Ascending aorta (tissue), 2 donors: ENCODE measurements around the gene PASK. TPM values are rescaled to one million over a fixed set of nuclear protein-coding genes. Genes with fewer than 3 reads are reported as not detected.
"Not testable (repeated sequence)": the region's sequence is repeated elsewhere in the genome, so short reads cannot be mapped to it uniquely, and the experiment has no call there.

ENCODE experiments used
- DNase-seq, 2 donors: peaks; one replicate each; pipeline ENCODE4 v3.0.0-alpha.2; 2019; ENCODE audit warnings: low spot score in 2 of 2
- H3K27ac ChIP-seq, 2 donors: fragments of 200-600 bp; sonication (generic); one replicate each; pipeline ENCODE4 v1.5.1; 2016 to 2017; ENCODE audit warnings: mild to moderate bottlenecking in 1 of 2
- H3K27me3 ChIP-seq: fragments of 200-600 bp; sonication (generic); one replicate; pipeline ENCODE4 v1.5.1; 2017
- H3K36me3 ChIP-seq, 2 donors: fragments of 200-600 bp; sonication (generic); one replicate each; pipeline ENCODE4 v1.5.1; 2016
- H3K4me1 ChIP-seq, 2 donors: fragments of 200-600 bp; sonication (generic); one replicate each; pipeline ENCODE4 v1.5.1; 2016 to 2017; ENCODE audit warnings: mild to moderate bottlenecking in 1 of 2
- H3K4me3 ChIP-seq, 2 donors: fragments of 200-600 bp; sonication (generic); one replicate each; pipeline ENCODE4 v1.5.1; 2016 to 2017; ENCODE audit warnings: mild to moderate bottlenecking in 1 of 2
- H3K9me3 ChIP-seq, 2 donors: fragments of 200-600 bp; sonication (generic); one replicate each; pipeline ENCODE4 v1.5.1; 2016
- intact Hi-C: fragments of 100-400 bp; cut with DNase I; formaldehyde crosslinking; loops from one replicate; pipeline ENCODE4 v1.15.1; 2023
- total RNA-seq: library from RNA; depleted of rRNA; stranded (reverse); fragments of >200 nt; gene quantifications from one replicate; pipeline ENCODE4 v1.1.0, GENCODE V29; 2016
- TF ChIP-seq, protein P1 (sequence below), 3 experiments: fragments of 200-600 bp in 2 of 3; fragments of 450-650 bp in 1 of 3; sonication (generic) in 2 of 3; IDR thresholded peaks; one replicate each; pipeline ENCODE4 v1.5.1; 2016 to 2019; ENCODE audit warnings: antibody characterized with exemption in 3 of 3, mild to moderate bottlenecking in 1 of 3, moderate library complexity in 1 of 3

PASK gene
- total RNA-seq, 1 donor from 2014 or later: not detected

DNA sequence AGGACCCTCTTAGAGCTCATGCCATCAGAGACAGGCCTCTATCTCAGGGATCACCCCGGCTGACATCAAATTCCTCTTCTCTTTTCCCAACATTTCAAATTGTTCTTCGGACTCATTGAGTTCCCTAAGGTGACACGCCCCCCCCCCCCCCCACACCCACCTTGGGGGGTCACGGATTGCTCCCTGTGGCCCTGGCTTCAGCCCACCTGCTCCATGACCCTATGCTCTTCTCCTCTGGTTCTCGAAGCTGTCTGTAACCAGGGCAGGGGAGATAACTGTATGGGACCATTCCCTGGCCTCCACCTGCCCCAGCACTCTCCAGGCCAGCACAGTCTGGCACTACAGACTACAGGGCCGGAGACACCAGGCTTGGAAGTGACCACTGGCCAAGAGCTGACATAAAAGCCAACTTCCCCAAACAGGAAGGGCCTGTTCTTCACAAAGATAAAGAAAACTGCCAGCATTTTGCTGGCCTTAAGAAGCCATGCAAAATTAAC is 54.3 kb downstream of the PASK start:
- peaks cover 68 to 89% of the 10 kb centered on the region in 2 donors for H3K36me3 ChIP-seq
- H3K4me3 ChIP-seq: no peak overlapping the region
- no peaks in the 10 kb centered on the region for H3K9me3 ChIP-seq

DNA sequence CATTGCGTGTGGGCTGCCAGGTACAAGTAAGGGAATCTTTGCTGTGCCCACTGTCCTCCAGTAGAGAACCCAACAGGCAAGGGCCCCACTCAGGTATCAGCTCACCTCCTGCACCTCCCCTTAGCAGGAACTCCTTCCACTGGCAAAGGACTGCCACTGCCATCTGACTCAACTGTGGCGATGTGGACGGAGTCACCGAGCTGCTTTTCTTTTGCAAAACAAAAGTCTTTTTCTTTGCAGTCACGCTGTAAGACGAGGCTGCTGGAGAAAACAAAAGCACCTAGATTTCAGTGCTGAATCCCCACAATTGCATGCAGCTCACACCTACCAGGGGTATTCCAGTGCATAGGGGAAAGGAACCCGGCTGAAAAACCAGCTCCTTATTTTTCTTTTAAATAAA is 55.1 kb downstream of the PASK start:
- Histone ChIP-seq H3K4me1 (no peaks in the 10 kb centered on the region), H3K27ac (no peak overlapping the region), H3K27me3 (no peaks in the 10 kb centered on the region), H3K4me3 (no peak overlapping the region), H3K9me3 (no peaks in the 10 kb centered on the region), H3K36me3 (peaks cover 70 to 89% of the 10 kb centered on the region in 2 donors)
- intact Hi-C loops: no loop called here
- DNase-seq: no peak
- TF ChIP-seq, protein P1, sequence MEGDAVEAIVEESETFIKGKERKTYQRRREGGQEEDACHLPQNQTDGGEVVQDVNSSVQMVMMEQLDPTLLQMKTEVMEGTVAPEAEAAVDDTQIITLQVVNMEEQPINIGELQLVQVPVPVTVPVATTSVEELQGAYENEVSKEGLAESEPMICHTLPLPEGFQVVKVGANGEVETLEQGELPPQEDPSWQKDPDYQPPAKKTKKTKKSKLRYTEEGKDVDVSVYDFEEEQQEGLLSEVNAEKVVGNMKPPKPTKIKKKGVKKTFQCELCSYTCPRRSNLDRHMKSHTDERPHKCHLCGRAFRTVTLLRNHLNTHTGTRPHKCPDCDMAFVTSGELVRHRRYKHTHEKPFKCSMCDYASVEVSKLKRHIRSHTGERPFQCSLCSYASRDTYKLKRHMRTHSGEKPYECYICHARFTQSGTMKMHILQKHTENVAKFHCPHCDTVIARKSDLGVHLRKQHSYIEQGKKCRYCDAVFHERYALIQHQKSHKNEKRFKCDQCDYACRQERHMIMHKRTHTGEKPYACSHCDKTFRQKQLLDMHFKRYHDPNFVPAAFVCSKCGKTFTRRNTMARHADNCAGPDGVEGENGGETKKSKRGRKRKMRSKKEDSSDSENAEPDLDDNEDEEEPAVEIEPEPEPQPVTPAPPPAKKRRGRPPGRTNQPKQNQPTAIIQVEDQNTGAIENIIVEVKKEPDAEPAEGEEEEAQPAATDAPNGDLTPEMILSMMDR (IDR thresholded peaks at IDR 0.05): no peak

More for the DNA sequence above, 54.3 kb downstream of the PASK start:
- Histone ChIP-seq H3K4me1 (no peaks in the 10 kb centered on the region), H3K27me3 (no peaks in the 10 kb centered on the region), H3K27ac (no peak overlapping the region)
- no peak for DNase-seq
- TF ChIP-seq, protein P1 (IDR thresholded peaks at IDR 0.05): no peak
- intact Hi-C loops: no loop called here

DNA sequence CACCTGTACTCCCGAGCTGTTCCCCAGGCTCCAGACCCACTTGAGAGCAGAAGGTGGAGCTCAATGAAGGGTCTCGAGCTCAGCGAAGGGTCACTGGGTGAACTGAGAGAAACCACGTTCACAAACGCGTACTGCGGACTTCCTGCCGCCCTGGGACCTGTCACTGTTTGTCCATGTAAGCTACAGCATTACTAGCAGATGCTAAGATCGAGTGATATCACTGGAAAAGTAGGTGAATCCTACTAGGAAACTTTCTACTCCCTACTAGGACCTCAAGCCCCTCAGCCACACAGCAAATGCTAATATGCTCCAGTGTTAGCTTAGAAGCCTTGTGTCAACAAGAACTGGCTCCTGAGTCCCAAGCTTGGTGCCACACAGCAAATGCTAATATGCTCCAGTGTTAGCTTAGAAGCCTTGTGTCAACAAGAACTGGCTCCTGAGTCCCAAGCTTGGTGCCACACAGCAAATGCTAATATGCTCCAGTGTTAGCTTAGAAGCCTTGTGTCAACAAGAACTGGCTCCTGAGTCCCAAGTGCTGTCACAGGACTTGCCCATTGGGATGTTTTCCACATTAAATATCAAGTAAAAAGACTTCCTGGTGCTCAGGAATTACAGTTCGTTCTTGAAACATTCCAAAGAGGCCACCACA is 56.0 kb downstream of the PASK start:
- H3K27ac ChIP-seq, intact Hi-C loops: not testable (repeated sequence)

DNA sequence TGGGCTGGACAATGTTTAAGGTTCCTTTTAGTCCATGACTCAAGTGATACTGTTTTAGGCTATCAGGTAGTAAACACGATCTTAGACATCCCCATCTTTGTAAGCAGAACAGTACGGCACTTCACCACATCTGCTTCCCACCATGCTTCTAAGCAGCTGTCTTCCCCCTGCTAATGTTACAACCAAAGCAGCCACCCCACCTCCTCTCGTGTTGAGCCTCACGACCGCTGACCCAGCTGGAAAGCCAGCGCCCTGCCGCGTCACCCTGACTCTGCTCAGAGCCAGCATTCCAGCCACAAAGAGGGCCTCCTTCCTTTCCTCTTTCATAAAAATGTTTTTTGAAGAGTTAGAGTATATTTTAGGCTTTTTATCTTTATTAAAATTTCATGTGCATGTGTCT is 56.6 kb downstream of the PASK start:
- TF ChIP-seq, protein P1 (IDR thresholded peaks at IDR 0.05): no peak
- Histone ChIP-seq H3K36me3 (peaks cover 85 to 93% of the 10 kb centered on the region in 2 donors), H3K4me1 (no peaks in the 10 kb centered on the region), H3K9me3 (no peaks in the 10 kb centered on the region), H3K4me3 (no peak overlapping the region), H3K27ac (no peak overlapping the region), H3K27me3 (no peaks in the 10 kb centered on the region)
- no peak for DNase-seq
- intact Hi-C loops: no loop called here

More for the DNA sequence above, 56.0 kb downstream of the PASK start:
- peak in 1 of 2 donors; percentile 30 for DNase-seq
- not testable (repeated sequence) for H3K27me3 ChIP-seq, H3K4me1 ChIP-seq, H3K9me3 ChIP-seq, H3K4me3 ChIP-seq
- peaks cover 79 to 89% of the 10 kb centered on the region in 2 donors for H3K36me3 ChIP-seq

DNA sequence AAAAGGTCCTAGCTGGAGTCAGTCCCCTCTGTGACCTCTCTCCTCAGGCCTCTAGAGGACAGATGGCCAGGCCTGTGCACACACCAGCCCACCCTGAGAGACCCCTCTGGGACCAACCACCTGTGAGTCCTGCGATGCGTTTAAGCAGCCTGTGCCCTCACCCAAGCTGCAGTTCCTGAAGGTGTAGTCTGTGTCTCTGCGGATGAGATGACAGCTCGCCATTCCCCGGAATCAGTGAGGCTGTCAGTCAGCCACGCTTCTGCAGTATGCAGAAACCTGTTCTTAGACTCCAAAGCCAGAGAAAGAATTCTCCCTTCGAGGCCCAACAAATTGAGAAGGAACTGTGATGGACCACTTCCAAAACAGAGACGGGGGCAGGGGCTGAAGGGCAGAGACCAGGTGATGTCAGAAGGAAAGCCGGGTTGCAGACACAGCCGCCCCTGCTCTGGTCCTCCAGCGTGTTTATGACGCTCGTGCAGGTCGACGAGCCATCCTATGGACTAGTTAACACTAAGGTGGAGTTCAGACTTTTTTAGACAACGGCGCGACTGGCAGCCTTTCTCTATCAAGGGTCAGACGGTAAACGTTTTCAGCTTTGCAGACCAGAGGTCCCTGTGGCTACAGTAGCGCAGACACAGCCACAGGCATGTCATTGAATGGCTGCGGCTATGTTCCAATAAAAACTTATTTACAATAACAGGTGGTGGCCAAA is 57.4 kb downstream of the PASK start:
- no peak overlapping the region for H3K27ac ChIP-seq
- TF ChIP-seq, protein P1 (IDR thresholded peaks at IDR 0.05): no peak
- no peaks in the 10 kb centered on the region for H3K9me3 ChIP-seq
- peaks cover 92 to 93% of the 10 kb centered on the region in 2 donors for H3K36me3 ChIP-seq
- no peak overlapping the region for H3K4me3 ChIP-seq
- intact Hi-C loops: no loop called here
- H3K27me3 ChIP-seq: no peaks in the 10 kb centered on the region
- DNase-seq: no peak
- H3K4me1 ChIP-seq: no peaks in the 10 kb centered on the region

DNA sequence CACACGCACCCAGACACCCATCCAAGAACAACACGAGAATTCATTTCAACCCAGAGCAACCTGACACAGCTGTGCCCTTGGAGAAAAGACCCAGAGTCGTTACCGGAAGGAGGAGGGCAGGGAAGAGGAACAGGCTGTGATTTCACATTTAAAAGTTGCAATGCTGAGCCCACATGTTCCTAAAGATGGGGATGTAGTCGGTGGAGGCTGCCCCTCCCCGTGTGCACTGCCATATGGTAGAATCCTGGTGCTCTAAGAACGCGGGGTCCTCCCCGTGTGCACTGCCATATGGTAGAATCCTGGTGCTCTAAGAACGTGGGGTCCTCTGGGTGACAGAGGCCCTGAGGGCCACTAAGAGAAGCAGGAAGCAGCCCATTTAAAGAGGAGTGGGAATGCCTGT is 58.1 kb downstream of the PASK start:
- peaks cover 93% of the 10 kb centered on the region in 2 donors for H3K36me3 ChIP-seq
- TF ChIP-seq, protein P1 (IDR thresholded peaks at IDR 0.05): no peak
- DNase-seq: no peak

More for the DNA sequence above, 58.1 kb downstream of the PASK start:
- Histone ChIP-seq H3K27me3 (no peaks in the 10 kb centered on the region), H3K9me3 (no peaks in the 10 kb centered on the region), H3K4me3 (no peak overlapping the region), H3K27ac (no peak overlapping the region), H3K4me1 (no peaks in the 10 kb centered on the region)
- intact Hi-C loops: no loop called here
